BLaER1 (cell line): Measurements from ENCODE around the gene MICAL1.
A peak's percentile ranks its signal among the peaks of the same experiment; 100 is the strongest.
"Not testable (repeated sequence)": the region's sequence is repeated elsewhere in the genome, so short reads cannot be mapped to it uniquely, and the experiment has no call there.

Experiments
- H3K27ac ChIP-seq: shearing (Covaris generic); formaldehyde crosslinking; 2 replicates; pipeline ENCODE4 v1.8.1; 2022
- H3K27me3 ChIP-seq: shearing (Covaris generic); formaldehyde crosslinking; 2 replicates; pipeline ENCODE4 v1.8.1; 2022
- H3K36me3 ChIP-seq: shearing (Covaris generic); formaldehyde crosslinking; 2 replicates; pipeline ENCODE4 v1.8.1; 2022
- H3K4me1 ChIP-seq: shearing (Covaris generic); formaldehyde crosslinking; 2 replicates; pipeline ENCODE4 v1.8.1; 2022
- H3K4me2 ChIP-seq: shearing (Covaris generic); formaldehyde crosslinking; 2 replicates; pipeline ENCODE4 v1.8.1; 2022
- H3K4me3 ChIP-seq: shearing (Covaris generic); formaldehyde crosslinking; 2 replicates; pipeline ENCODE4 v1.8.1; 2022
- H3K9ac ChIP-seq: shearing (Covaris generic); formaldehyde crosslinking; 2 replicates; pipeline ENCODE4 v1.8.1; 2022
- H3K9me3 ChIP-seq: shearing (Covaris generic); formaldehyde crosslinking; 2 replicates; pipeline ENCODE4 v1.8.1; 2022
- H4K20me1 ChIP-seq: shearing (Covaris generic); formaldehyde crosslinking; 2 replicates; pipeline ENCODE4 v1.8.1; 2022
- Cebpa-rat ChIP-seq: shearing (Covaris generic); IDR thresholded peaks from 2 replicates; pipeline ENCODE4 v1.8.1; 2022

Gene MICAL1

DNA sequence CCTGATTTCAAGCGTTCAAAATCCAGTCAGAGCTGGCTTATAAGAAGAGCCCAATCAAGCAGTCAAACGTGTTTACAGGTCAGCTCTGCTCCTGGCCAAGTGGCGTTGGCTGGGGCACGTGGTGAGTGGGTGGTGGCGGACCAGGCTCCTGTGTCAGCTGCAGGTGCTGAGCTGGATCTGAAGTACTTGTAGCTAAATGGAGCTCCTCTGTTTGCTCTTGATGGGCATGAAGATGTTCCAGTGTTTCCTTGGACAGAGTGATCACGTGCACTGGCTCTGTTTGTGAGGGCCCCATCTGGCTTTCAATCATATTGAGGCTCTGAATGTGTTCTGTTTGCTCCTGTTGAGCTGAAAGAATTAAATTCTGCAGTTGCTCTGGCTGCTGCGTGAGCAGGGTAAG lies 10.2 kb upstream of the MICAL1 start:
- Histone ChIP-seq H4K20me1 (peaks cover 69% of the 10 kb centered on the region; the same call in 1 of the 2 replicates), H3K27ac (no peak overlapping the region), H3K4me1 (no peaks in the 10 kb centered on the region), H3K9ac (no peak overlapping the region), H3K9me3 (peaks cover 4% of the 10 kb centered on the region; the same call in 1 of the 2 replicates), H3K4me2 (no peak overlapping the region), H3K4me3 (no peak overlapping the region), H3K36me3 (peaks cover 96% of the 10 kb centered on the region), H3K27me3 (no peaks in the 10 kb centered on the region)
- no peak for TF ChIP-seq Cebpa-rat

DNA sequence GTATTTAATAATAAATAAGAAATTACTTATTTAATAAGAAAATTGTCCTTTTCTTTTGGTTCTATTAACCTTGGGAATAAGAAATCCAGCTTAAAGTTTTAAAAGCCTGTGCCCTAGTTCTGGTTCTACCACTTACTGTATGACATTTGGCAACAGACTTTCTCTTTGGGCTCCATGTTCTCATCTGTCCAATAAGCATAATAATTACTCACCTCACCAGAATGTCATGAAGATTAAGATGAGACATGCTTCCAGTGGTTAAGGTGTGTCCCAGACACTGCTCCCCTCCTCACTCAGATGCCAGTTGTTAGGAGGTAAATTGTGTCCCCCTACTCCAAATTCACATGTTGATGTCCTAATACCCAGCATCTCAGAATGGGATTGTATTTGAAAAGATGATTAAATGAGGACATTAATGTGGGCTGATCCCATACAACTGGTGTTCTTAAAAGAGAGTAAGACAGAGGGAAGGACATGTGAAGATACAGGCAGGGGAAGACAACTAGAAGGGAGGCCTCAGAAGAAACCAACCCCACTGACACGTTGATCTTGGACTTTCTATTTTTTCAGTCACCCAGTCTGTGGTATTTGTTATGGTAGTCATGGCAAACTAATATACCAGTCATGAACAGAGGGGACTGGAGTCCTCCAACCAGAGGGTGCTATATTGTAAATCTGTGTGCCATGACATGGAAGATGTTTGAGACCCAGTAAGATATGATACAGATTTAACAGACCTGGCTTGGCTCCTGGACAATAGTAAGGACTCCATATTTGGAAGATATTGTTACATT lies 6.4 kb upstream of the MICAL1 start:
- Histone ChIP-seq H4K20me1 (peaks cover 49% of the 10 kb centered on the region; the same call in 1 of the 2 replicates), H3K36me3 (peaks cover 58% of the 10 kb centered on the region), H3K4me3 (no peak overlapping the region), H3K27ac (no peak overlapping the region), H3K27me3 (no peaks in the 10 kb centered on the region), H3K4me2 (no peak overlapping the region), H3K9ac (no peak overlapping the region), H3K4me1 (peaks cover 26% of the 10 kb centered on the region), H3K9me3 (peaks cover 4% of the 10 kb centered on the region; the same call in 1 of the 2 replicates)
- TF ChIP-seq Cebpa-rat, result no peak

DNA sequence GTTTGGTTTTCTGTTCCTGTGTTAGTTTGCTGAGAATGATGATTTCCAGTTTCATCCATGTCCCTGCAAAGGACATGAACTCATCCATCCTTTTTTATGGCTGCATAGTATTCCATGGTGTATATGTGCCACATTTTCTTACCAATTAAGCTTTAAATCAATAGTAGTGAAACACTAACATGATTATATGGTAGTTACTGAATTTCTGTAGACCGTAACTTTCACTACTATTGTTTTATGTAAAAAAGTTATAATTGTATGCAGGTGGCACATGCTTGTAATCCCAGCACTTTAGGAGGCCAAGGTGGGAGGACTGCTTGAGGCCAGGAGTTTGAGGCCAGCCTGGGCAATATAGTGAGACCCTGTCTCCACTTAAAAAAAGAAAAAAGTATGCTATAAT lies 5.6 kb upstream of the MICAL1 start:
- H3K36me3 ChIP-seq, result peaks cover 51% of the 10 kb centered on the region
- H3K4me3 ChIP-seq, H3K27me3 ChIP-seq, H3K9me3 ChIP-seq, H3K4me2 ChIP-seq, H3K27ac ChIP-seq, H3K9ac ChIP-seq: not testable (repeated sequence)
- peaks cover 33% of the 10 kb centered on the region for H3K4me1 ChIP-seq
- peaks cover 55% of the 10 kb centered on the region; the same call in 1 of the 2 replicates for H4K20me1 ChIP-seq

DNA sequence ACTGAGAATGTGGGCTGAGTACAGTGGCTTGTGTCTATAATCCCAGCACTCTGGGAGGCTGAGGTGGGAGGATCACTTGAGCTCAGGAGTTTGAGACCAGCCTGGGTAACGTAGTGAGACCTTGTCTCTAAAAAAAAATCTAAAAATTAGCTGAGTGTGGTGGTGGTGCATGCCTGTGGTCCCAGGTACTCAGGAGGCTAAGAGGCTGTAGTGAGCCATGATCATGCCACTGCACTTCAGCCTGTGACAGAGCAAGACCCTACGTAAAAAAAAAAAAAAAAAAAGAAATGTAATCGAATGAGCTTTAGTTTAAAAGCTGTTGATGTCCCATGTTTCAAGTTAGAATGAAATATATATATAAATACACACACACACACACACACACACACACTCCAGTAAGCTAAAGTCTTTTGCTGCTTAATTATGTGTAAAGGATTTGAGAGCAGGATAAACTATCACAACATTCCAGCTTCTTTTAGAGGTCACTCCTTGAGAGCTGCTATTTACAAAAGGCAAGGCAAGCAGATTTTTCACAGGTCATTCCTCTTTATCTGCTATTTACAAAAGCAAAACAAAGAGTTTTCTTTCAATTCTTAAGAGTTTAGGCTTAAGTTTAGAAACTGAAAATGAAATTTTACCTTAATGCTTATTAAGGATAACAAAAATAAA lies 4.7 kb upstream of the MICAL1 start:
- Histone ChIP-seq H3K9me3 (peaks cover 4% of the 10 kb centered on the region; the same call in 1 of the 2 replicates), H3K9ac (no peak overlapping the region), H4K20me1 (peaks cover 46% of the 10 kb centered on the region; the same call in 1 of the 2 replicates), H3K27ac (no peak overlapping the region), H3K4me1 (peaks cover 35% of the 10 kb centered on the region), H3K4me3 (no peak overlapping the region), H3K27me3 (no peaks in the 10 kb centered on the region), H3K36me3 (peaks cover 41% of the 10 kb centered on the region), H3K4me2 (no peak overlapping the region)
- no peak for TF ChIP-seq Cebpa-rat

DNA sequence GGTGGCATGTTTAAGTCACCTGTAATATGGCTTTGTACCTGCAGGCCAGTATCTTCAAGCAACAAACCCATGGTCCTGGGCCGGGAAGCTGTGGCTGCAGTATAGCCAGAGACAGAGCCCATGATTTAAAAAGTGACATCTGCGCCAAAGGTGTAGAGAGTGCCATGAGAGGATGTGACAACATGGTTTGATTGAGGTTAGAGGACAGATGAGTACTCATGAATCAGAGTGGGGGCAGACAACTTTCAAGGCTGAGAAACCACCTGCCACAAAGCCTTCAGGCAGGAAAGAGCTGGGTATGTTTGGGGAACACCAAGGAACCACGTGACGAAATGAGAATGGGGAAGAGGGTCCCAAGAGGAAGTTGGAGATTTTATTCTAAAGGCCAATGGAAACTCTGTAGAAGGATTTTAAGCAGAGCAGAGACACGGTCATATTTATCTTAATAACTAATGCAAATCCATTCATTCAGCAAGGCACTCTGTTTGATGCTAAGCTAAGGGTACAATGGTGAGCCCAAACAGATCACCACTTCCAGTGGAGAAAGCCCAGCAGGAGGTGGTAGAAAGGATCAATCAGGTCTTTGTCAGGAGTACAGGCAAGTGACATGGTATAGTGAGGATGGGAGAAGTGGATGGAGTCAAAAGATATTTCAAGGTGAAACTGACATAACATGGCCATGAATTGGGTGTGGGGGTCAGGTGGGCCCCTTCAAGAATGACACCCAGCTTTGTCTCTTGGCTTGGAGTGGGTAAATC lies 3.4 kb upstream of the MICAL1 start:
- peak overlapping the region; percentile 67 for H3K4me2 ChIP-seq
- no peaks in the 10 kb centered on the region for H3K27me3 ChIP-seq

DNA sequence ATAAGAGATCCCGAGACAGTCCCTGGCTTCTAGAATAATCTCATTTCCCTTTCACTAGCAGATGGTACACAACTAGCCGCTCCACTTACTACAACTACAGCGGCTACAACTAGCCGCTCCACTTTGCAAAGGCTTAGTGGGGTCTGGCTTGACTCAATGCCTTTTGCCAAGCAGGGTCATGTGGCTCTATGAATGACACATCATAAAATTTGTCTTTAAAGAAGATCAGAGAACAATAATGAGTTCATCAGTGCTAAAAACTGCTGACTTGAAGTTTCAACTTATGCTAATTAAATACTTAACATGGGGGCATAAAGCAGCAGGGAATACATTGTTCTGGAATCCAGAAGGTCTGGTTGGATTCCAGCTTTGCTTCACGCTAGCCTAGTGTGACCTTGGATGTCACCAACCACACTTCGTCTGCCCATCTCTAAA lies 2.0 kb upstream of the MICAL1 start:
- no peak overlapping the region for H3K9ac ChIP-seq
- no peaks in the 10 kb centered on the region for H3K27me3 ChIP-seq
- peaks cover 27% of the 10 kb centered on the region for H3K36me3 ChIP-seq
- no peak overlapping the region for H3K4me3 ChIP-seq
- H3K4me1 ChIP-seq, result peaks cover 55% of the 10 kb centered on the region
- TF ChIP-seq Cebpa-rat, result no peak
- H3K27ac ChIP-seq, result no peak overlapping the region
- peaks cover 4% of the 10 kb centered on the region; the same call in 1 of the 2 replicates for H3K9me3 ChIP-seq
- peaks cover 31% of the 10 kb centered on the region; the same call in 1 of the 2 replicates for H4K20me1 ChIP-seq
- H3K4me2 ChIP-seq, result peak overlapping the region; percentile 92

More for the DNA sequence above, 3.4 kb upstream of the MICAL1 start:
- peaks cover 4% of the 10 kb centered on the region; the same call in 1 of the 2 replicates for H3K9me3 ChIP-seq
- no peak overlapping the region for H3K4me3 ChIP-seq
- peaks cover 41% of the 10 kb centered on the region for H3K4me1 ChIP-seq
- no peak overlapping the region for H3K27ac ChIP-seq
- H3K9ac ChIP-seq, result no peak overlapping the region
- H3K36me3 ChIP-seq, result peaks cover 30% of the 10 kb centered on the region
- peaks cover 44% of the 10 kb centered on the region; the same call in 1 of the 2 replicates for H4K20me1 ChIP-seq
- TF ChIP-seq Cebpa-rat, result no peak

DNA sequence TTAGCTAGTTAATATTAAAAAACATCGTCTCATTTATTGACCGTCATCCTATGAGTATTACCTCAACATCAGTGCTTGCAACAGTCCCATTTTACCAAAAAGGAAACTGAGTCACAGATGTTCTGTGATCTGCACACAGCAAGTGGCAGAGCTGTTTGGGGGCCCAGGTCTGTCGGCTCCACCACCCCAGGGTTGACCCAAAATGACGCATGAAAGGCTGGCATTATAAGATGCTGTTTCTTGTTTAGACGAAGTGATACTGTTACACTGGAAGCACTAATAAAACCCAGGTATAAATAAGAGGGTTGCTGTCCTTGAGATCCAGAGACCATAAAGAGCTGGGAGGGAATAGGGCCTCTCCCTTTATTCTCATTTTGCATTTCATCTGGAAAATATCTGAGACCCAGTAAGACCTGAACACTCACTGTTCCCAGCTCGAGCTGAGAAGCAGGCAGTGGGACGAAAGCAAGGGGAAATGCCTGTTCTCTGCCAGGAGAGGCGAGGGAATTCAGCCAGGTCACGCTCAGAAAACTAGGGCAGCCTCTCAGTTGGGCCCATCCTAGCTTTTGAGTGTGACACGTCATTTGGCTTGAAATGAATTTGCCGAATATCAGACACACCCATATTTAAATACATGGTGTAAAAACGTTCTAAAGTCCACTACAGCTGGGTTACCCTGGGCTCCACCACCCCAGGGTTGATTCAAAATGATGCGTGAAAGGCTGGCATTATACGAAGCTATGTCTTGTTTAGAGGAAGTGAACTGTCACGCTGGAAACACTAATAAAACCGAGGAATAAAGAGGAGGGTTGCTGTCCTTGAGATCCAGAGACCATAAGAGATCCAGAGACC lies 1.4 kb upstream of the MICAL1 start:
- Histone ChIP-seq H3K4me3 (peak overlapping the region; percentile 85), H4K20me1 (peaks cover 24% of the 10 kb centered on the region; the same call in 1 of the 2 replicates), H3K9ac (peak overlapping the region; percentile 87), H3K4me2 (peak overlapping the region; percentile 92), H3K4me1 (peaks cover 61% of the 10 kb centered on the region), H3K27me3 (no peaks in the 10 kb centered on the region), H3K27ac (peak overlapping the region; percentile 100), H3K36me3 (peaks cover 27% of the 10 kb centered on the region), H3K9me3 (peaks cover 4% of the 10 kb centered on the region; the same call in 1 of the 2 replicates)
- no peak for TF ChIP-seq Cebpa-rat

DNA sequence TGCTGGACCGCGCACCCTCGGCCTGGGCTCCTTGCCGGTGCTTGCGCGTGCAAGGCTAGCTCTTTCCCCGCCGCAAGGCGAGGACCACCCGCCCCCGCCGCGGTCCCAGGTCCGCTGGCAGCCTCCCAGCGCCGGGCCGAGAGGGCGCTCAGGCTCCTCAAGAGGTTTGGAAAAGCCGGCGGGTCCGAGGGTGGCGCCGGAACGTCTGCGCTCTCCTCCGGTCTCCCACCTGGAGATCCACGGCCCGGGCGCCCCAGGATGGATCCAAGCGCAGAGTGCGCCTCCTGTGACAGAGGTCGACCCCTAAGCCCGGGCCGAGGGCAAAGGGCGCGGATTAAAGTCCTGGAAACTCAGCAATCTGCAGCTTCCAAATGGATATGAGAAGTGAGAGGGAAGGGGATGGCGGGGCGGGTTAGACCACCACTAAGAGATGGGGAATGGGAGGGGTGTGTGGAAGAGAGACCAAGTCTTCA lies 575 bp upstream of the MICAL1 start:
- Histone ChIP-seq H3K9me3 (peaks cover under 1% of the 10 kb centered on the region; the same call in 1 of the 2 replicates), H3K9ac (peak overlapping the region; percentile 87), H4K20me1 (peaks cover 23% of the 10 kb centered on the region; the same call in 1 of the 2 replicates), H3K36me3 (peaks cover 28% of the 10 kb centered on the region), H3K27ac (peak overlapping the region; percentile 100), H3K4me3 (peak overlapping the region; percentile 85), H3K4me1 (peaks cover 69% of the 10 kb centered on the region), H3K27me3 (no peaks in the 10 kb centered on the region), H3K4me2 (peak overlapping the region; percentile 92)
- no peak for TF ChIP-seq Cebpa-rat
